Measurements from ENCODE around the gene PMEL. TPM values are rescaled to one million over a fixed set of nuclear protein-coding genes. Genes with fewer than 3 reads are reported as not detected.
A peak's percentile ranks its signal among the peaks of the same experiment; 100 is the strongest.

PMEL gene
- total and polyA plus RNA-seq, 2 donors (not counting 1 experiment from before 2014, with no cell fraction given): 0.32 to 0.46 TPM

DNA sequence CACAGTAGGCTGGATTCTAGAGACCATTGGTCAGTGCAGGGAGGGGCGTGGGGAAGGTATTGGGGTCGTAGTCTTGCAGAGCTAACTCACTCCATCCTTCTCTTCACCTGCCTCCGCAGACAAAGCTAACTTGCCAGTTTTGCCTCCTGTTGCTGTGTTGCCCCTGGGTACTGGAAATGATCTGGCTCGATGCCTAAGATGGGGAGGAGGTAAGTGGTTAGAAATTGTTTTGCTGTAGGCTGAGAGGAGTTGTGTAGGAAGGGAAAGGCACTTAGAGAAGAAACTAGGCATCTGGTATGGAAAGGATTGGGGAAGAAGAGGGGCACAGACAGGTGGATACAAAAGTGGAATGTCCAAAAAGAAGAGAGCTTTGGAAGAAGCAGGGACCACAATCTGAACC, 23.8 kb downstream of the PMEL start:
- peak overlapping the region; percentile 73 for H3K27ac Mint-ChIP-seq
- intact Hi-C loops (cut with micrococcal nuclease): no loop called here
- H3K9me3 ChIP-seq (ENCODE audit: control extremely low read depth in 1 of 3, control insufficient read depth in 2 of 3, insufficient read depth in 1 of 3, low read length in 2 of 3): no peaks in the 10 kb centered on the region
- H3K27me3 Mint-ChIP-seq: no peaks in the 10 kb centered on the region
- WGBS (ENCODE audit: insufficient coverage): 100% methylated on average over 1 of the region's 4 CpGs
- H3K4me3 Mint-ChIP-seq: no peak overlapping the region
- no peak overlapping the region for H3K4me2 ChIP-seq (replicated peaks; ENCODE audit: low read depth, low read length, poor library complexity, severe bottlenecking)
- ChIA-PET POLR2A (no interaction called here), CTCF (interaction anchor here (1.0 to 8.7 kb wide), 4 partner anchors 13 to 203 kb away, joined by 3 to 155 read pairs (median 58); partner anchors contain the start of genes DGKA and PYM1)
- H2AFZ ChIP-seq (ENCODE audit: insufficient read depth, low read depth, low read length, poor library complexity, severe bottlenecking): no peak overlapping the region
- H3K4me1 Mint-ChIP-seq: peaks cover 12% of the 10 kb centered on the region
- H4K20me1 ChIP-seq (ENCODE audit: control insufficient read depth, insufficient read depth, low read length, poor library complexity, severe bottlenecking): peaks cover 10% of the 10 kb centered on the region
- peaks cover 19% of the 10 kb centered on the region for H3K79me2 ChIP-seq (ENCODE audit: control insufficient read depth, insufficient read depth, low read length)
- no peaks in the 10 kb centered on the region for H3K27me3 ChIP-seq (replicated peaks in 1 of 4; ENCODE audit: control extremely low read depth in 1 of 4, control insufficient read depth in 3 of 4, insufficient read depth in 4 of 4, low read length in 3 of 4)
- H3K27ac ChIP-seq (ENCODE audit: low read length in 2 of 2): no peak overlapping the region
- no peaks in the 10 kb centered on the region for H3K9me3 Mint-ChIP-seq (ENCODE audit: insufficient read depth)
- no peak overlapping the region for H3K9ac ChIP-seq (ENCODE audit: low read length)
- peaks cover 15 to 79% of the 10 kb centered on the region in 2 experiments for H3K36me3 ChIP-seq (replicated peaks in 1 of 2; ENCODE audit: control extremely low read depth in 1 of 2, control insufficient read depth in 1 of 2, extremely low read depth in 1 of 2, insufficient read depth in 2 of 2, low read length in 1 of 2)
- H3K4me3 ChIP-seq (ENCODE audit: control extremely low read depth in 1 of 5, extremely low read depth in 1 of 5, insufficient read depth in 1 of 5, low read depth in 2 of 5, low read length in 4 of 5): no peak overlapping the region
- DNase-seq (no peak), ATAC-seq (ENCODE audit: low read depth) (no peak)
- no peak for TF ChIP-seq EZH2 (IDR thresholded peaks at IDR 0.05; ENCODE audit: borderline replicate concordance, insufficient read depth, low read depth, low read length, poor library complexity, severe bottlenecking)
- TF ChIP-seq, protein P1, sequence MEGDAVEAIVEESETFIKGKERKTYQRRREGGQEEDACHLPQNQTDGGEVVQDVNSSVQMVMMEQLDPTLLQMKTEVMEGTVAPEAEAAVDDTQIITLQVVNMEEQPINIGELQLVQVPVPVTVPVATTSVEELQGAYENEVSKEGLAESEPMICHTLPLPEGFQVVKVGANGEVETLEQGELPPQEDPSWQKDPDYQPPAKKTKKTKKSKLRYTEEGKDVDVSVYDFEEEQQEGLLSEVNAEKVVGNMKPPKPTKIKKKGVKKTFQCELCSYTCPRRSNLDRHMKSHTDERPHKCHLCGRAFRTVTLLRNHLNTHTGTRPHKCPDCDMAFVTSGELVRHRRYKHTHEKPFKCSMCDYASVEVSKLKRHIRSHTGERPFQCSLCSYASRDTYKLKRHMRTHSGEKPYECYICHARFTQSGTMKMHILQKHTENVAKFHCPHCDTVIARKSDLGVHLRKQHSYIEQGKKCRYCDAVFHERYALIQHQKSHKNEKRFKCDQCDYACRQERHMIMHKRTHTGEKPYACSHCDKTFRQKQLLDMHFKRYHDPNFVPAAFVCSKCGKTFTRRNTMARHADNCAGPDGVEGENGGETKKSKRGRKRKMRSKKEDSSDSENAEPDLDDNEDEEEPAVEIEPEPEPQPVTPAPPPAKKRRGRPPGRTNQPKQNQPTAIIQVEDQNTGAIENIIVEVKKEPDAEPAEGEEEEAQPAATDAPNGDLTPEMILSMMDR (IDR thresholded peaks at IDR 0.05): no peak
- H3K4me1 ChIP-seq (ENCODE audit: control insufficient read depth in 2 of 2, insufficient read depth in 2 of 2, low read length in 2 of 2): peaks cover 7 to 12% of the 10 kb centered on the region in 2 donors

DNA sequence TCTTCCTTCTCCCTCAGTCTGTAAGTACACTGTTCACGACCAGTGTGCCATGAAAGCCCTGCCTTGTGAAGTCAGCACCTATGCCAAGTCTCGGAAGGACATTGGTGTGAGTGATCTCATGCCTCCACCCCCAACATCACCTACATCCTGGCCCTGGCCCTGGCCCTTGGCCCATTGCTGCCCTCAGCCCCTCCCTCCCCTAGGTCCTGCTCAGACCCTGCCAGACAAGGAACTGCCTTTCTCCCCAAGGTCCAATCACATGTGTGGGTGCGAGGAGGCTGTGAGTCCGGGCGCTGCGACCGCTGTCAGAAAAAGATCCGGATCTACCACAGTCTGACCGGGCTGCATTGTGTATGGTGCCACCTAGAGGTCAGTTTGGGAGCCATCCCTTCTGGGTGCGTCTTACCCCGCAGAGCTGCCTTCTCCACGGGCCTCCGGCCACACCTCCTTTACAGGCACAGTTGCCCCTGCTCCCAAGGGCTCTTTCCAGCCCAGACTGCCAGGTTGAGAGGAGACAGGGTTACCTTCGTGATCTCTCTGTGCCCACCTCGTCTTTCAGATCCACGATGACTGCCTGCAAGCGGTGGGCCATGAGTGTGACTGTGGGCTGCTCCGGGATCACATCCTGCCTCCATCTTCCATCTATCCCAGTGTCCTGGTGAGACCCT, 25.6 kb downstream of the PMEL start:
- ATAC-seq (ENCODE audit: low read depth): peak; percentile 99
- intact Hi-C loops (cut with micrococcal nuclease): loop anchor here (1.0 kb wide), 3 partner anchors 14 to 202 kb away; partner anchors contain the start of gene ORMDL2
- peaks cover 28% of the 10 kb centered on the region for H3K79me2 ChIP-seq (ENCODE audit: control insufficient read depth, insufficient read depth, low read length)

More for the DNA sequence above, 25.6 kb downstream of the PMEL start:
- H3K4me3 ChIP-seq (ENCODE audit: control extremely low read depth in 1 of 5, extremely low read depth in 1 of 5, insufficient read depth in 1 of 5, low read depth in 2 of 5, low read length in 4 of 5): no peak overlapping the region
- H3K4me1 Mint-ChIP-seq: peaks cover 19% of the 10 kb centered on the region
- H3K9me3 ChIP-seq (ENCODE audit: control extremely low read depth in 1 of 3, control insufficient read depth in 2 of 3, insufficient read depth in 1 of 3, low read length in 2 of 3): no peaks in the 10 kb centered on the region
- peaks cover 7 to 12% of the 10 kb centered on the region in 2 donors for H3K4me1 ChIP-seq (ENCODE audit: control insufficient read depth in 2 of 2, insufficient read depth in 2 of 2, low read length in 2 of 2)
- H4K20me1 ChIP-seq (ENCODE audit: control insufficient read depth, insufficient read depth, low read length, poor library complexity, severe bottlenecking): peaks cover 18% of the 10 kb centered on the region
- no peaks in the 10 kb centered on the region for H3K27me3 ChIP-seq (replicated peaks in 1 of 4; ENCODE audit: control extremely low read depth in 1 of 4, control insufficient read depth in 3 of 4, insufficient read depth in 4 of 4, low read length in 3 of 4)
- H3K27ac ChIP-seq (ENCODE audit: low read length in 2 of 2): peak overlapping the region; percentile 35 to 57
- CTCF ChIA-PET: interaction anchor here (0.5 to 8.7 kb wide), 35 partner anchors 9 to 217 kb away, joined by 3 to 155 read pairs (median 4); partner anchors contain the start of genes CD63, DGKA, ORMDL2 and PYM1
- peak; percentile 89 for DNase-seq
- peak overlapping the region; percentile 64 for H2AFZ ChIP-seq (ENCODE audit: insufficient read depth, low read depth, low read length, poor library complexity, severe bottlenecking)
- H3K4me2 ChIP-seq (replicated peaks; ENCODE audit: low read depth, low read length, poor library complexity, severe bottlenecking): peak overlapping the region; percentile 34
- no peaks in the 10 kb centered on the region for H3K9me3 Mint-ChIP-seq (ENCODE audit: insufficient read depth)
- peak overlapping the region; percentile 84 for H3K27ac Mint-ChIP-seq
- no peak for TF ChIP-seq EZH2 (IDR thresholded peaks at IDR 0.05; ENCODE audit: borderline replicate concordance, insufficient read depth, low read depth, low read length, poor library complexity, severe bottlenecking)
- TF ChIP-seq, protein P1 (IDR thresholded peaks at IDR 0.05): peak; percentile 85
- H3K4me3 Mint-ChIP-seq: peak overlapping the region; percentile 13
- POLR2A ChIA-PET: interaction anchor here (0.8 to 1.6 kb wide), 4 partner anchors 10 to 123 kb away, joined by 3 to 7 read pairs (median 4); partner anchors contain the start of genes DNAJC14, ORMDL2 and SARNP
- H3K9ac ChIP-seq (ENCODE audit: low read length): no peak overlapping the region
- peaks cover 13 to 96% of the 10 kb centered on the region in 2 experiments for H3K36me3 ChIP-seq (replicated peaks in 1 of 2; ENCODE audit: control extremely low read depth in 1 of 2, control insufficient read depth in 1 of 2, extremely low read depth in 1 of 2, insufficient read depth in 2 of 2, low read length in 1 of 2)
- H3K27me3 Mint-ChIP-seq: no peaks in the 10 kb centered on the region
- 20% methylated on average over 16 of the region's 18 CpGs for WGBS (ENCODE audit: insufficient coverage)
